ENCODE data around the gene TRUB2.

DNA sequence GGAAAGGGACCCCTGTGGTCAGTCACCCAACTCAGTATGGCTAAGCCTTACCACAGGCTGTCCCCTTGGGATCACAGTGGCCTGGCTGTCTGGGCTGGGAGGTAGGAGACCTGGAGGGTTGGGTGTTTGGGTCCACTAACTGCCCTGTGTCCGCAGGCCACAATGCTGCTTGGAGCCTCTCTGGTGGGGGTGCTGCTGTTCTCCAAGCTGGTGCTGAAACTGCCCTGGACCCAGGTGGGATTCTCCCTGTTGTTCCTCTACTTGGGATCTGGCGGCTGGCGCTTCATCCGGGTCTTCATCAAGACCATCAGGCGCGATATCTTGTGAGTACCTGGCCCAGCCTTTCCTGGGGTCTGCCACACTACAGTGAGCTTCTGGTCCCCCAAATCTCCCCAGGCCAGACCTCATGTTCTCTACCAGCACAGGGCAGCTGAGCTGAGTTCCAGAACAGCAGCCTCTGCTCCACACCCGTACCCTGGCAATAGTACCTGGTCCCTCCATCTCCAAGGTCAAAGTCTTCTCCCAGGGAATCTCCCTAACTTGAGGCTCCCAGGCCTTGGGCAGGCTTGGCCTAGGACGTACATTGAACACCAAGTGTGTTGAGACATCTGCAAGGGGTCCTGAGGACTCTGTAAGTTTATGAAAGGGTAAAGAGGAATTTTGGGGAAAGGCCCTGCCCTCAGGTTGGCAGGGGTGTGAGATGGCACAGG, 20.9 kb upstream of the TRUB2 start:
- TF ChIP-seq POLR2A (IDR thresholded peaks at IDR 0.05) (no peak), EP300 (IDR thresholded peaks at IDR 0.05) (no peak)
- TF ChIP-seq, protein P1, sequence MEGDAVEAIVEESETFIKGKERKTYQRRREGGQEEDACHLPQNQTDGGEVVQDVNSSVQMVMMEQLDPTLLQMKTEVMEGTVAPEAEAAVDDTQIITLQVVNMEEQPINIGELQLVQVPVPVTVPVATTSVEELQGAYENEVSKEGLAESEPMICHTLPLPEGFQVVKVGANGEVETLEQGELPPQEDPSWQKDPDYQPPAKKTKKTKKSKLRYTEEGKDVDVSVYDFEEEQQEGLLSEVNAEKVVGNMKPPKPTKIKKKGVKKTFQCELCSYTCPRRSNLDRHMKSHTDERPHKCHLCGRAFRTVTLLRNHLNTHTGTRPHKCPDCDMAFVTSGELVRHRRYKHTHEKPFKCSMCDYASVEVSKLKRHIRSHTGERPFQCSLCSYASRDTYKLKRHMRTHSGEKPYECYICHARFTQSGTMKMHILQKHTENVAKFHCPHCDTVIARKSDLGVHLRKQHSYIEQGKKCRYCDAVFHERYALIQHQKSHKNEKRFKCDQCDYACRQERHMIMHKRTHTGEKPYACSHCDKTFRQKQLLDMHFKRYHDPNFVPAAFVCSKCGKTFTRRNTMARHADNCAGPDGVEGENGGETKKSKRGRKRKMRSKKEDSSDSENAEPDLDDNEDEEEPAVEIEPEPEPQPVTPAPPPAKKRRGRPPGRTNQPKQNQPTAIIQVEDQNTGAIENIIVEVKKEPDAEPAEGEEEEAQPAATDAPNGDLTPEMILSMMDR (IDR thresholded peaks at IDR 0.05): no peak
